K562 (cell line): ENCODE results near the gene PLAAT3. TPM values are rescaled to one million over a fixed set of nuclear protein-coding genes. Genes with fewer than 3 reads are reported as not detected.

Source experiments
- ARID2 ChIP-seq: fragments of 450-650 bp; IDR thresholded peaks from 2 replicates; pipeline ENCODE4 v1.6.1; 2017; ENCODE audit warnings: antibody characterized with exemption, mild to moderate bottlenecking
- CBX1 ChIP-seq: sonication (generic); IDR thresholded peaks from 2 replicates; pipeline ENCODE4 v1.6.1; 2016; ENCODE audit warnings: antibody characterized with exemption, low read depth, mild to moderate bottlenecking
- CEBPB ChIP-seq: fragments of 450-650 bp; IDR thresholded peaks from 2 replicates; pipeline ENCODE4 v1.6.1; 2016; ENCODE audit warnings: missing genetic modification characterization, missing compliant biosample characterization
- CHD4 ChIP-seq: fragments of 200-600 bp; sonication (generic); IDR thresholded peaks from 3 replicates; pipeline ENCODE4 v1.6.1; 2012; ENCODE audit warnings: low read depth, mild to moderate bottlenecking, mixed read lengths, low read length, inconsistent platforms; ENCODE audit not compliant: insufficient read depth, insufficient replicate concordance, poor library complexity, severe bottlenecking
- HMG20A ChIP-seq: fragments of 450-650 bp; formaldehyde crosslinking; conservative IDR thresholded peaks from 2 replicates; pipeline ENCODE4 v1.4.0; 2020; ENCODE audit warnings: mild to moderate bottlenecking, mixed read lengths
- IFI16 ChIP-seq: fragments of 250-450 bp; sonication (Bioruptor Pico); IDR thresholded peaks from 2 replicates; pipeline ENCODE4 v2.1.2; 2022; ENCODE audit warnings: mild to moderate bottlenecking, inconsistent platforms
- ILK ChIP-seq: fragments of 450-650 bp; IDR thresholded peaks from 2 replicates; pipeline ENCODE4 v1.6.1; 2016; ENCODE audit warnings: missing genetic modification characterization, low read depth, mild to moderate bottlenecking, missing compliant biosample characterization, moderate library complexity, borderline replicate concordance
- NCOA6 ChIP-seq: fragments of 450-650 bp; IDR thresholded peaks from 2 replicates; pipeline ENCODE4 v1.6.1; 2017; ENCODE audit warnings: mild to moderate bottlenecking
- NEUROD1 ChIP-seq: fragments of 150-350 bp; IDR thresholded peaks from 2 replicates; pipeline ENCODE4 v1.6.1; 2014; ENCODE audit warnings: borderline replicate concordance, low read length, low read depth; ENCODE audit not compliant: partially characterized antibody
- PATZ1 ChIP-seq: fragments of 250-450 bp; sonication (Bioruptor Pico); IDR thresholded peaks from 2 replicates; pipeline ENCODE4 v1.5.0; 2020; ENCODE audit warnings: mild to moderate bottlenecking, borderline replicate concordance
- RERE ChIP-seq: sonication (generic); formaldehyde crosslinking; IDR thresholded peaks from 2 replicates; pipeline ENCODE4 v1.8.0; 2023; ENCODE audit warnings: missing genetic modification reagents, mild to moderate bottlenecking, borderline replicate concordance
- RUNX1 ChIP-seq: sonication (generic); IDR thresholded peaks from 2 replicates; pipeline ENCODE4 v1.6.1; 2016; ENCODE audit warnings: antibody characterized with exemption, low read depth
- TEAD4 ChIP-seq, 2 experiments: sonication (generic) in 1 of 2; formaldehyde crosslinking in 1 of 2; IDR thresholded peaks; 2 replicates each; pipeline versions ENCODE4 v1.6.1 to v1.8.0; 2012 to 2022; ENCODE audit warnings: borderline replicate concordance in 1 of 2, inconsistent platforms in 1 of 2, low read length in 1 of 2, mild to moderate bottlenecking in 1 of 2, missing genetic modification reagents in 1 of 2
- TRIM24 ChIP-seq, 2 experiments: fragments of 450-650 bp; IDR thresholded peaks; 2 replicates each; pipeline ENCODE4 v1.6.1; 2016
- ZBTB8A ChIP-seq: fragments of 450-650 bp; IDR thresholded peaks from 2 replicates; pipeline ENCODE4 v1.6.1; 2018; ENCODE audit warnings: mild to moderate bottlenecking, moderate library complexity; ENCODE audit not compliant: partially characterized antibody
- ZNF197 ChIP-seq: fragments of 200-800 bp; sonication (Bioruptor generic); IDR thresholded peaks from 2 replicates; pipeline ENCODE4 v1.6.1; 2016; ENCODE audit warnings: low read depth, missing genetic modification characterization, missing compliant biosample characterization
- ZNF239 ChIP-seq: fragments of 250-450 bp; sonication (Bioruptor Pico); IDR thresholded peaks from 2 replicates; pipeline ENCODE4 v1.4.0; 2020; ENCODE audit warnings: mild to moderate bottlenecking
- ZNF347 ChIP-seq: fragments of 450-650 bp; formaldehyde crosslinking; IDR thresholded peaks from 2 replicates; pipeline ENCODE4 v1.4.0; 2020; ENCODE audit warnings: low read depth, mild to moderate bottlenecking, moderate library complexity
- ZNF764 ChIP-seq: fragments of 250-450 bp; sonication (Bioruptor Pico); IDR thresholded peaks from 2 replicates; pipeline ENCODE4 v1.4.0; 2020; ENCODE audit warnings: low read depth, mild to moderate bottlenecking, moderate library complexity
- ZNF766 ChIP-seq: fragments of 200-800 bp; sonication (Bioruptor generic); conservative IDR thresholded peaks from 2 replicates; pipeline ENCODE4 v1.6.1; 2016; ENCODE audit warnings: missing genetic modification characterization, missing compliant biosample characterization
- polyA plus RNA-seq, 8 experiments: library from polyadenylated mRNA; depleted of rRNA in 4 of 8; stranded (reverse) in 5 of 8; unstranded in 3 of 8; fragments of >200 nt; fragmentation: Nextera tagmentation in 2 of 8; fragmentation: Illumina TruSeq in 1 of 8; extraction: Ambion mirVana in 2 of 8; extraction: Trizol in 1 of 8; gene quantifications; 2 replicates each; pipeline versions ENCODE4 v1.2.1 to v1.2.3, GENCODE V29; 2011 to 2014; ENCODE audit warnings: inconsistent platforms in 1 of 8, missing spikeins in 1 of 8
- total RNA-seq, 7 experiments: library from RNA; depleted of rRNA in 6 of 7; stranded (reverse); fragments of >200 nt in 6 of 7; fragmentation: Illumina TruSeq in 2 of 7; extraction: Trizol in 2 of 7; gene quantifications; 2 replicates each; pipeline versions ENCODE4 v1.2.1 to v1.2.3, GENCODE V29; 2011 to 2021; ENCODE audit warnings: low replicate concordance in 1 of 7

The PLAAT3 gene
- total and polyA plus RNA-seq, 9 of the 15 experiments (the other 6 are each of a cell fraction or from before 2014, with no cell fraction given): 0.80 to 2.7 (median 1.4) TPM

- no peak for TF ChIP-seq HMG20A
- no peak for TF ChIP-seq ZNF239
- TF ChIP-seq CEBPB: no peak
- no peak for TF ChIP-seq RUNX1
- 0 out of 2 replicates have a peak, but pooled peaks have one; percentile 25 for TF ChIP-seq ILK
- no peak for TF ChIP-seq ARID2
- no peak for TF ChIP-seq CBX1
- peak; percentile 69 for TF ChIP-seq TEAD4 (IDR thresholded peaks at IDR 0.05; ENCODE audit: low read length)
- no peak for TF ChIP-seq TEAD4 (CRISPR knock-in tag; IDR thresholded peaks at IDR 0.05; ENCODE audit: borderline replicate concordance)
- TF ChIP-seq ZNF764 (CRISPR knock-in tag): no peak
- no peak for TF ChIP-seq NCOA6
- no peak for TF ChIP-seq TRIM24 (IDR thresholded peaks at IDR 0.05)
- TF ChIP-seq IFI16: no peak
- peak; percentile 62; the same call in 1 of the 2 replicates for TF ChIP-seq ZNF766 (CRISPR knock-in tag)
- no peak for TF ChIP-seq ZBTB8A
- TF ChIP-seq CHD4: no peak
- TF ChIP-seq ZNF347 (CRISPR knock-in tag): no peak
- TF ChIP-seq ZNF197 (CRISPR knock-in tag): peak; percentile 64; the same call in 1 of the 2 replicates
- no peak for TF ChIP-seq RERE (CRISPR knock-in tag)
- TF ChIP-seq PATZ1 (CRISPR knock-in tag): no peak
- TF ChIP-seq NEUROD1: no peak
These were observed 40.1 kb downstream of the PLAAT3 start (continued) for GRCh38 chr11:63573881-63574855.
